ENCODE measurements around the gene MCL1.

DNA sequence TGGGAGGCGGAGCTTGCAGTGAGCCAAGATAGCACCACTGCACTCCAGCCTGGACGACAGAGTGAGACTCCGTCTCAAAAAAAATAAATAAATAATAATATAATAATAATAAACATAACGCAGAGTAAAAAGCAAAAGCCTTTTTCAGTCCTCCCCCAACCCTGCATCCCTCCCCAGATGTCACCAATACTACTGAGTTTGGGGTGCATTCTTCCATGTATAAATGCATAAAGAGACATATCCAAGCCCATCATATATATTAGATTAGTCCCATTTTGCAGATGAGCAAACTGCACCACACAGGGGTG is 31.1 kb downstream of the MCL1 start:
- no peak for TF ChIP-seq ELF1 (IDR thresholded peaks at IDR 0.05)
- no peak for TF ChIP-seq TCF12 (IDR thresholded peaks at IDR 0.05)
- TF ChIP-seq, protein P1, sequence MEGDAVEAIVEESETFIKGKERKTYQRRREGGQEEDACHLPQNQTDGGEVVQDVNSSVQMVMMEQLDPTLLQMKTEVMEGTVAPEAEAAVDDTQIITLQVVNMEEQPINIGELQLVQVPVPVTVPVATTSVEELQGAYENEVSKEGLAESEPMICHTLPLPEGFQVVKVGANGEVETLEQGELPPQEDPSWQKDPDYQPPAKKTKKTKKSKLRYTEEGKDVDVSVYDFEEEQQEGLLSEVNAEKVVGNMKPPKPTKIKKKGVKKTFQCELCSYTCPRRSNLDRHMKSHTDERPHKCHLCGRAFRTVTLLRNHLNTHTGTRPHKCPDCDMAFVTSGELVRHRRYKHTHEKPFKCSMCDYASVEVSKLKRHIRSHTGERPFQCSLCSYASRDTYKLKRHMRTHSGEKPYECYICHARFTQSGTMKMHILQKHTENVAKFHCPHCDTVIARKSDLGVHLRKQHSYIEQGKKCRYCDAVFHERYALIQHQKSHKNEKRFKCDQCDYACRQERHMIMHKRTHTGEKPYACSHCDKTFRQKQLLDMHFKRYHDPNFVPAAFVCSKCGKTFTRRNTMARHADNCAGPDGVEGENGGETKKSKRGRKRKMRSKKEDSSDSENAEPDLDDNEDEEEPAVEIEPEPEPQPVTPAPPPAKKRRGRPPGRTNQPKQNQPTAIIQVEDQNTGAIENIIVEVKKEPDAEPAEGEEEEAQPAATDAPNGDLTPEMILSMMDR (IDR thresholded peaks at IDR 0.05), result no peak
- TF ChIP-seq SIN3A (IDR thresholded peaks at IDR 0.05; ENCODE audit: borderline replicate concordance, low read depth, low read length), result no peak
- no peak for TF ChIP-seq EP300 (IDR thresholded peaks at IDR 0.05; ENCODE audit: borderline replicate concordance in 1 of 2, low read depth in 1 of 2, low read length in 1 of 2)
- TF ChIP-seq, protein P2, sequence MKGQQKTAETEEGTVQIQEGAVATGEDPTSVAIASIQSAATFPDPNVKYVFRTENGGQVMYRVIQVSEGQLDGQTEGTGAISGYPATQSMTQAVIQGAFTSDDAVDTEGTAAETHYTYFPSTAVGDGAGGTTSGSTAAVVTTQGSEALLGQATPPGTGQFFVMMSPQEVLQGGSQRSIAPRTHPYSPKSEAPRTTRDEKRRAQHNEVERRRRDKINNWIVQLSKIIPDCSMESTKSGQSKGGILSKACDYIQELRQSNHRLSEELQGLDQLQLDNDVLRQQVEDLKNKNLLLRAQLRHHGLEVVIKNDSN (IDR thresholded peaks at IDR 0.05; ENCODE audit: borderline replicate concordance, low read depth), result no peak
- no peak for TF ChIP-seq SMC3 (IDR thresholded peaks at IDR 0.05; ENCODE audit: low read depth, low read length)
- TF ChIP-seq, protein P3, sequence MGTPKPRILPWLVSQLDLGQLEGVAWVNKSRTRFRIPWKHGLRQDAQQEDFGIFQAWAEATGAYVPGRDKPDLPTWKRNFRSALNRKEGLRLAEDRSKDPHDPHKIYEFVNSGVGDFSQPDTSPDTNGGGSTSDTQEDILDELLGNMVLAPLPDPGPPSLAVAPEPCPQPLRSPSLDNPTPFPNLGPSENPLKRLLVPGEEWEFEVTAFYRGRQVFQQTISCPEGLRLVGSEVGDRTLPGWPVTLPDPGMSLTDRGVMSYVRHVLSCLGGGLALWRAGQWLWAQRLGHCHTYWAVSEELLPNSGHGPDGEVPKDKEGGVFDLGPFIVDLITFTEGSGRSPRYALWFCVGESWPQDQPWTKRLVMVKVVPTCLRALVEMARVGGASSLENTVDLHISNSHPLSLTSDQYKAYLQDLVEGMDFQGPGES (IDR thresholded peaks at IDR 0.05; ENCODE audit: low read depth, low read length), result no peak
- TF ChIP-seq, protein P4, sequence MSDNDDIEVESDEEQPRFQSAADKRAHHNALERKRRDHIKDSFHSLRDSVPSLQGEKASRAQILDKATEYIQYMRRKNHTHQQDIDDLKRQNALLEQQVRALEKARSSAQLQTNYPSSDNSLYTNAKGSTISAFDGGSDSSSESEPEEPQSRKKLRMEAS (IDR thresholded peaks at IDR 0.05; ENCODE audit: low read depth), result no peak
